ENCODE measurements around the gene S100A11.

DNA sequence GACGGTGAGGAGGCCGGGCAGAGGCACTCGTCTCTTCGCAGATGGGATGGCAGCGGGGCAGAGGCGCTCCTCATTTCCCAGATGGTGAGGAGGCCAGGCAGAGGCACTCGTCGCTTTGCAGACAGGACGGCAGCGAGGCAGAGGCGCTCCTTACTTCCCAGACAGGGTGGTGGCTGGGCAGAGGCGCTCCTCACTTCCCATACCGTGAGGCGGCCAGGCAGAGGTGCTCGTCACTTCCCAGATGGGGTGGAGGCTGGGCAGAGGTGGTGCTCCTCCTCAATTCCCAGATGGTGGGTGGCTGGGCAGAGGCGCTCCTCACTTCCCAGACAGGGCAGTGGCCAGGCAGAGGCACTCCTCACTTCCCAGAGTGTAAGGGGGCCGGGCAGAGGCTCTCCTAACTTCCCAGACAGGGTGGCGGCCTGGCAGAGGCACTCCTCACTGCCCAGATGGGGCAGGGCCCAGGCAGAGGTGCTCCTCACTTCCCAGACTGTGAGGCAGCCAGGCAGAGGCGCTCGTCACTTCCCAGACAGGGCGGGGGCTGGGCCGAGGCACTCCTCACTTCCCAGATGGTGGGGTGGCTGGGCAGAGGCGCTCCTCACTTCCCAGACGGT is 42.1 kb upstream of the S100A11 start:
- TF ChIP-seq, protein P1, sequence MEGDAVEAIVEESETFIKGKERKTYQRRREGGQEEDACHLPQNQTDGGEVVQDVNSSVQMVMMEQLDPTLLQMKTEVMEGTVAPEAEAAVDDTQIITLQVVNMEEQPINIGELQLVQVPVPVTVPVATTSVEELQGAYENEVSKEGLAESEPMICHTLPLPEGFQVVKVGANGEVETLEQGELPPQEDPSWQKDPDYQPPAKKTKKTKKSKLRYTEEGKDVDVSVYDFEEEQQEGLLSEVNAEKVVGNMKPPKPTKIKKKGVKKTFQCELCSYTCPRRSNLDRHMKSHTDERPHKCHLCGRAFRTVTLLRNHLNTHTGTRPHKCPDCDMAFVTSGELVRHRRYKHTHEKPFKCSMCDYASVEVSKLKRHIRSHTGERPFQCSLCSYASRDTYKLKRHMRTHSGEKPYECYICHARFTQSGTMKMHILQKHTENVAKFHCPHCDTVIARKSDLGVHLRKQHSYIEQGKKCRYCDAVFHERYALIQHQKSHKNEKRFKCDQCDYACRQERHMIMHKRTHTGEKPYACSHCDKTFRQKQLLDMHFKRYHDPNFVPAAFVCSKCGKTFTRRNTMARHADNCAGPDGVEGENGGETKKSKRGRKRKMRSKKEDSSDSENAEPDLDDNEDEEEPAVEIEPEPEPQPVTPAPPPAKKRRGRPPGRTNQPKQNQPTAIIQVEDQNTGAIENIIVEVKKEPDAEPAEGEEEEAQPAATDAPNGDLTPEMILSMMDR (IDR thresholded peaks at IDR 0.05), result no peak
- no peak for TF ChIP-seq POLR2A (IDR thresholded peaks at IDR 0.05)

All from lower leg skin (tissue), 3 donors.